ENCODE data around the gene STMN3.

GRCh38 chr20:63672666-63673065 lies 19.4 kb upstream of the STMN3 start:
- TF ChIP-seq POLR2A (IDR thresholded peaks at IDR 0.05): no peak
- TF ChIP-seq, protein P1, sequence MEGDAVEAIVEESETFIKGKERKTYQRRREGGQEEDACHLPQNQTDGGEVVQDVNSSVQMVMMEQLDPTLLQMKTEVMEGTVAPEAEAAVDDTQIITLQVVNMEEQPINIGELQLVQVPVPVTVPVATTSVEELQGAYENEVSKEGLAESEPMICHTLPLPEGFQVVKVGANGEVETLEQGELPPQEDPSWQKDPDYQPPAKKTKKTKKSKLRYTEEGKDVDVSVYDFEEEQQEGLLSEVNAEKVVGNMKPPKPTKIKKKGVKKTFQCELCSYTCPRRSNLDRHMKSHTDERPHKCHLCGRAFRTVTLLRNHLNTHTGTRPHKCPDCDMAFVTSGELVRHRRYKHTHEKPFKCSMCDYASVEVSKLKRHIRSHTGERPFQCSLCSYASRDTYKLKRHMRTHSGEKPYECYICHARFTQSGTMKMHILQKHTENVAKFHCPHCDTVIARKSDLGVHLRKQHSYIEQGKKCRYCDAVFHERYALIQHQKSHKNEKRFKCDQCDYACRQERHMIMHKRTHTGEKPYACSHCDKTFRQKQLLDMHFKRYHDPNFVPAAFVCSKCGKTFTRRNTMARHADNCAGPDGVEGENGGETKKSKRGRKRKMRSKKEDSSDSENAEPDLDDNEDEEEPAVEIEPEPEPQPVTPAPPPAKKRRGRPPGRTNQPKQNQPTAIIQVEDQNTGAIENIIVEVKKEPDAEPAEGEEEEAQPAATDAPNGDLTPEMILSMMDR (IDR thresholded peaks at IDR 0.05): no peak

Measured in lower leg skin (tissue), 3 donors.